Neural cell (in vitro differentiated cells): ENCODE measurements around the gene MED16. TPM values are rescaled to one million over a fixed set of nuclear protein-coding genes. Genes with fewer than 3 reads are reported as not detected.

Experiments
- H2AFZ ChIP-seq: fragments of 200-600, 300-800 bp; sonication (generic), shearing (Covaris generic); 2 replicates; pipeline ENCODE4 v1.6.0; 2014; ENCODE audit warnings: low read depth, mild to moderate bottlenecking, antibody characterized with exemption, low read length, moderate library complexity
- H3F3A ChIP-seq: fragments of 200-600 bp; shearing (Covaris generic); 2 replicates; pipeline ENCODE4 v1.6.1; 2016; ENCODE audit warnings: mild to moderate bottlenecking, moderate library complexity, mixed read lengths, antibody characterized with exemption, low read length; ENCODE audit not compliant: insufficient read depth, poor library complexity, severe bottlenecking
- H3K27ac ChIP-seq: fragments of 200-600, 300-800 bp; sonication (generic), shearing (Covaris generic); 2 replicates; pipeline ENCODE4 v1.5.1; 2014; ENCODE audit warnings: mild to moderate bottlenecking, low read length, moderate library complexity
- H3K27me3 ChIP-seq: fragments of 300-800, 200-600 bp; sonication (generic), shearing (Covaris generic); 2 replicates; pipeline ENCODE4 v1.6.0; 2014; ENCODE audit warnings: mild to moderate bottlenecking, low read depth, low read length, moderate library complexity; ENCODE audit not compliant: insufficient read depth
- H3K36me3 ChIP-seq: fragments of 300-800, 200-600 bp; sonication (generic), shearing (Covaris generic); 2 replicates; pipeline ENCODE4 v1.5.1; 2014; ENCODE audit warnings: mild to moderate bottlenecking, antibody characterized with exemption, low read length, moderate library complexity; ENCODE audit not compliant: insufficient read depth
- H3K4me2 ChIP-seq: fragments of 300-800, 200-600 bp; sonication (generic), shearing (Covaris generic); 2 replicates; pipeline ENCODE4 v1.6.0; 2014; ENCODE audit warnings: mild to moderate bottlenecking, low read length
- H3K4me3 ChIP-seq: fragments of 300-800, 200-600 bp; sonication (generic), shearing (Covaris generic); 2 replicates; pipeline ENCODE4 v1.5.1; 2014; ENCODE audit warnings: mild to moderate bottlenecking, low read length, moderate library complexity
- H3K79me2 ChIP-seq: fragments of 200-600 bp; shearing (Covaris generic); replicated peaks from 2 replicates; pipeline ENCODE4 v1.6.0; 2014; ENCODE audit warnings: mild to moderate bottlenecking, low read length, moderate library complexity; ENCODE audit not compliant: insufficient read depth
- H3K9ac ChIP-seq: fragments of 300-800, 200-600 bp; sonication (generic), shearing (Covaris generic); 2 replicates; pipeline ENCODE4 v1.6.1; 2016; ENCODE audit warnings: mild to moderate bottlenecking, low read length, mixed read lengths
- H3K9me2 ChIP-seq: fragments of 200-600 bp; shearing (Covaris generic); 2 replicates; pipeline ENCODE4 v1.6.1; 2016; ENCODE audit warnings: mild to moderate bottlenecking, low read length, mixed read lengths; ENCODE audit not compliant: insufficient read depth
- H3K9me3 ChIP-seq: fragments of 200-600, 300-800 bp; sonication (generic), shearing (Covaris generic); 2 replicates; pipeline ENCODE4 v1.6.1; 2016; ENCODE audit warnings: mild to moderate bottlenecking, mixed run types, low read length, moderate library complexity, mixed read lengths
- H4K20me1 ChIP-seq: fragments of 200-600 bp; shearing (Covaris generic); 2 replicates; pipeline ENCODE4 v1.6.1; 2016; ENCODE audit warnings: mild to moderate bottlenecking, mixed run types; ENCODE audit not compliant: insufficient read depth
- EP300 ChIP-seq: fragments of 450-650 bp; conservative IDR thresholded peaks from 2 replicates; pipeline ENCODE4 v1.6.1; 2014; ENCODE audit warnings: antibody characterized with exemption, mild to moderate bottlenecking, moderate library complexity; ENCODE audit not compliant: poor library complexity, severe bottlenecking
- EZH2 ChIP-seq: fragments of 200-600, 300-800 bp; shearing (Covaris generic), sonication (generic); IDR thresholded peaks from 2 replicates; pipeline ENCODE4 v1.6.1; 2014; ENCODE audit warnings: antibody characterized with exemption, low read length, borderline replicate concordance, mild to moderate bottlenecking; ENCODE audit not compliant: insufficient read depth, poor library complexity, severe bottlenecking
- MXI1 ChIP-seq: fragments of 450-650 bp; conservative IDR thresholded peaks from 2 replicates; pipeline ENCODE4 v1.6.1; 2014; ENCODE audit warnings: antibody characterized with exemption, mild to moderate bottlenecking; ENCODE audit not compliant: poor library complexity, severe bottlenecking
- POLR2AphosphoS5 ChIP-seq: IDR thresholded peaks from 2 replicates; pipeline ENCODE4 v1.6.1; 2012
- RAD21 ChIP-seq: fragments of 450-650 bp; conservative IDR thresholded peaks from 2 replicates; pipeline ENCODE4 v1.6.1; 2014; ENCODE audit warnings: antibody characterized with exemption, mild to moderate bottlenecking, moderate library complexity
- SMC3 ChIP-seq: fragments of 450-650 bp; conservative IDR thresholded peaks from 2 replicates; pipeline ENCODE4 v1.6.1; 2014; ENCODE audit warnings: antibody characterized with exemption, mild to moderate bottlenecking, moderate library complexity; ENCODE audit not compliant: poor library complexity
- TAF1 ChIP-seq: IDR thresholded peaks from 2 replicates; pipeline ENCODE4 v1.6.1; 2012; ENCODE audit warnings: low read depth
- polyA plus RNA-seq: library from polyadenylated mRNA; depleted of rRNA; stranded (reverse); fragments of >200 nt; gene quantifications from 2 replicates; pipeline ENCODE4 v1.2.3, GENCODE V29; 2014
- TF ChIP-seq, protein P1 (sequence below): fragments of 450-650 bp; IDR thresholded peaks from 2 replicates; pipeline ENCODE4 v1.5.1; 2014; ENCODE audit warnings: antibody characterized with exemption, mild to moderate bottlenecking, moderate library complexity; ENCODE audit not compliant: poor library complexity, severe bottlenecking
- TF ChIP-seq, protein P2 (sequence below): IDR thresholded peaks from 2 replicates; pipeline ENCODE4 v1.6.1; 2012; ENCODE audit warnings: borderline replicate concordance

The MED16 gene
- polyA plus RNA-seq, 1 donor from 2014 or later, result 13.3 TPM

GRCh38 chr19:862581-863314, 30.2 kb downstream of the MED16 start:
- Histone ChIP-seq H3F3A (no peaks in the 10 kb centered on the region), H3K79me2 (no peaks in the 10 kb centered on the region), H2AFZ (no peak overlapping the region), H3K9me3 (no peaks in the 10 kb centered on the region), H3K4me2 (no peak overlapping the region), H3K27ac (no peak overlapping the region), H3K9me2 (no peaks in the 10 kb centered on the region), H4K20me1 (no peaks in the 10 kb centered on the region), H3K36me3 (no peaks in the 10 kb centered on the region), H3K4me3 (no peak overlapping the region), H3K27me3 (peaks cover 36% of the 10 kb centered on the region), H3K9ac (no peak overlapping the region)
- TF ChIP-seq RAD21 (no peak), SMC3 (no peak), EP300 (no peak), EZH2 (no peak), MXI1 (no peak), POLR2AphosphoS5 (no peak), TAF1 (no peak)
- TF ChIP-seq, protein P1, sequence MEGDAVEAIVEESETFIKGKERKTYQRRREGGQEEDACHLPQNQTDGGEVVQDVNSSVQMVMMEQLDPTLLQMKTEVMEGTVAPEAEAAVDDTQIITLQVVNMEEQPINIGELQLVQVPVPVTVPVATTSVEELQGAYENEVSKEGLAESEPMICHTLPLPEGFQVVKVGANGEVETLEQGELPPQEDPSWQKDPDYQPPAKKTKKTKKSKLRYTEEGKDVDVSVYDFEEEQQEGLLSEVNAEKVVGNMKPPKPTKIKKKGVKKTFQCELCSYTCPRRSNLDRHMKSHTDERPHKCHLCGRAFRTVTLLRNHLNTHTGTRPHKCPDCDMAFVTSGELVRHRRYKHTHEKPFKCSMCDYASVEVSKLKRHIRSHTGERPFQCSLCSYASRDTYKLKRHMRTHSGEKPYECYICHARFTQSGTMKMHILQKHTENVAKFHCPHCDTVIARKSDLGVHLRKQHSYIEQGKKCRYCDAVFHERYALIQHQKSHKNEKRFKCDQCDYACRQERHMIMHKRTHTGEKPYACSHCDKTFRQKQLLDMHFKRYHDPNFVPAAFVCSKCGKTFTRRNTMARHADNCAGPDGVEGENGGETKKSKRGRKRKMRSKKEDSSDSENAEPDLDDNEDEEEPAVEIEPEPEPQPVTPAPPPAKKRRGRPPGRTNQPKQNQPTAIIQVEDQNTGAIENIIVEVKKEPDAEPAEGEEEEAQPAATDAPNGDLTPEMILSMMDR, result no peak
- TF ChIP-seq, protein P2, sequence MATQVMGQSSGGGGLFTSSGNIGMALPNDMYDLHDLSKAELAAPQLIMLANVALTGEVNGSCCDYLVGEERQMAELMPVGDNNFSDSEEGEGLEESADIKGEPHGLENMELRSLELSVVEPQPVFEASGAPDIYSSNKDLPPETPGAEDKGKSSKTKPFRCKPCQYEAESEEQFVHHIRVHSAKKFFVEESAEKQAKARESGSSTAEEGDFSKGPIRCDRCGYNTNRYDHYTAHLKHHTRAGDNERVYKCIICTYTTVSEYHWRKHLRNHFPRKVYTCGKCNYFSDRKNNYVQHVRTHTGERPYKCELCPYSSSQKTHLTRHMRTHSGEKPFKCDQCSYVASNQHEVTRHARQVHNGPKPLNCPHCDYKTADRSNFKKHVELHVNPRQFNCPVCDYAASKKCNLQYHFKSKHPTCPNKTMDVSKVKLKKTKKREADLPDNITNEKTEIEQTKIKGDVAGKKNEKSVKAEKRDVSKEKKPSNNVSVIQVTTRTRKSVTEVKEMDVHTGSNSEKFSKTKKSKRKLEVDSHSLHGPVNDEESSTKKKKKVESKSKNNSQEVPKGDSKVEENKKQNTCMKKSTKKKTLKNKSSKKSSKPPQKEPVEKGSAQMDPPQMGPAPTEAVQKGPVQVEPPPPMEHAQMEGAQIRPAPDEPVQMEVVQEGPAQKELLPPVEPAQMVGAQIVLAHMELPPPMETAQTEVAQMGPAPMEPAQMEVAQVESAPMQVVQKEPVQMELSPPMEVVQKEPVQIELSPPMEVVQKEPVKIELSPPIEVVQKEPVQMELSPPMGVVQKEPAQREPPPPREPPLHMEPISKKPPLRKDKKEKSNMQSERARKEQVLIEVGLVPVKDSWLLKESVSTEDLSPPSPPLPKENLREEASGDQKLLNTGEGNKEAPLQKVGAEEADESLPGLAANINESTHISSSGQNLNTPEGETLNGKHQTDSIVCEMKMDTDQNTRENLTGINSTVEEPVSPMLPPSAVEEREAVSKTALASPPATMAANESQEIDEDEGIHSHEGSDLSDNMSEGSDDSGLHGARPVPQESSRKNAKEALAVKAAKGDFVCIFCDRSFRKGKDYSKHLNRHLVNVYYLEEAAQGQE, result no peak

- H3F3A ChIP-seq, result no peaks in the 10 kb centered on the region
- H3K79me2 ChIP-seq, result no peaks in the 10 kb centered on the region
- no peaks in the 10 kb centered on the region for H3K9me3 ChIP-seq
- H2AFZ ChIP-seq, result no peak overlapping the region
- peak overlapping the region; percentile 46 for H3K4me3 ChIP-seq
- no peaks in the 10 kb centered on the region for H4K20me1 ChIP-seq
- TF ChIP-seq RAD21 (no peak), POLR2AphosphoS5 (peak; percentile 26)
- no peak overlapping the region for H3K27ac ChIP-seq
- H3K4me2 ChIP-seq, result no peak overlapping the region
- no peaks in the 10 kb centered on the region for H3K9me2 ChIP-seq
- no peaks in the 10 kb centered on the region for H3K36me3 ChIP-seq
- no peak overlapping the region for H3K9ac ChIP-seq
- peaks cover 36% of the 10 kb centered on the region for H3K27me3 ChIP-seq
Measured at GRCh38 chr19:861756-862580, 31.0 kb downstream of the MED16 start.
